HFFc6 (cell line): ENCODE data around the gene RPL22L1. TPM values are rescaled to one million over a fixed set of nuclear protein-coding genes. Genes with fewer than 3 reads are reported as not detected.

Experiments used
- DNase-seq: peaks from one replicate; pipeline ENCODE4 v3.0.0-alpha.2; 2018
- H3K27ac Mint-ChIP-seq: 2 replicates; pipeline ENCODE4 v1.8.0; 2020; ENCODE audit warnings: mild to moderate bottlenecking, mixed read lengths
- H3K27me3 Mint-ChIP-seq: 2 replicates; pipeline ENCODE4 v1.8.0; 2021; ENCODE audit warnings: mild to moderate bottlenecking, moderate library complexity, mixed read lengths; ENCODE audit not compliant: insufficient read depth
- H3K36me3 Mint-ChIP-seq: 2 replicates; pipeline ENCODE4 v1.8.0; 2021; ENCODE audit warnings: low read depth, mixed read lengths
- H3K4me1 Mint-ChIP-seq: 2 replicates; pipeline ENCODE4 v1.8.0; 2020; ENCODE audit warnings: low read depth, mixed read lengths
- H3K4me3 Mint-ChIP-seq: 2 replicates; pipeline ENCODE4 v1.8.0; 2020; ENCODE audit warnings: mild to moderate bottlenecking, moderate library complexity, mixed read lengths
- H3K9me3 Mint-ChIP-seq: 2 replicates; pipeline ENCODE4 v1.8.0; 2020; ENCODE audit warnings: mild to moderate bottlenecking, mixed read lengths
- CTCF ChIP-seq: fragments of 200-600 bp; sonication (generic); IDR thresholded peaks from 2 replicates; pipeline ENCODE4 v1.5.0; 2021; ENCODE audit warnings: antibody characterized with exemption, mild to moderate bottlenecking
- total RNA-seq, 6 experiments: library from RNA; stranded (reverse); fragmentation: NEBNext Ultra II Directional; extraction: Animal tissue kit (Norgen Biotek cat#: 25700); gene quantifications; 2 replicates in 1 of 6; 3 replicates in 5 of 6; pipeline ENCODE4 v1.2.3, GENCODE V29; 2021

The RPL22L1 gene
- total RNA-seq, 6 experiments from 2014 or later = 145 to 211 (median 166) TPM

- no peak for TF ChIP-seq CTCF
- Mint-ChIP-seq H3K36me3 (no peaks in the 10 kb centered on the region), H3K4me1 (peaks cover 25% of the 10 kb centered on the region), H3K4me3 (no peak overlapping the region), H3K9me3 (no peaks in the 10 kb centered on the region), H3K27me3 (no peaks in the 10 kb centered on the region), H3K27ac (no peak overlapping the region)
- no peak for DNase-seq
These were observed 53.7 kb downstream of the RPL22L1 start for GRCh38 chr3:170816341-170816740.

GRCh38 chr3:170815936-170816335 lies 54.1 kb downstream of the RPL22L1 start:
- DNase-seq = no peak
- H3K4me3 Mint-ChIP-seq = no peak overlapping the region
- H3K27ac Mint-ChIP-seq = no peak overlapping the region
- no peak for TF ChIP-seq CTCF
- H3K36me3 Mint-ChIP-seq = no peaks in the 10 kb centered on the region
- H3K27me3 Mint-ChIP-seq = no peaks in the 10 kb centered on the region
- peaks cover 29% of the 10 kb centered on the region for H3K4me1 Mint-ChIP-seq
- no peaks in the 10 kb centered on the region for H3K9me3 Mint-ChIP-seq

- Mint-ChIP-seq H3K4me1 (peaks cover 35% of the 10 kb centered on the region), H3K36me3 (no peaks in the 10 kb centered on the region), H3K4me3 (no peak overlapping the region), H3K9me3 (no peaks in the 10 kb centered on the region), H3K27me3 (no peaks in the 10 kb centered on the region), H3K27ac (no peak overlapping the region)
- TF ChIP-seq CTCF = no peak
- DNase-seq = no peak
These were observed 54.7 kb downstream of the RPL22L1 start for GRCh38 chr3:170815340-170815739.

Other genes starting within 250 kb of the RPL22L1 start
- 10 to 100 TPM; 30.5 to 38.1 (median 36.1) TPM for gene EIF5A2, start 38.4 kb upstream of the RPL22L1 start, total RNA-seq
- not detected for gene SLC2A2, start 156.5 kb upstream of the RPL22L1 start, total RNA-seq